Neural progenitor cell (in vitro differentiated cells): ENCODE data around the gene ARID2. TPM values are rescaled to one million over a fixed set of nuclear protein-coding genes. Genes with fewer than 3 reads are reported as not detected.

Experiments
- DNase-seq: peaks from one replicate; pipeline ENCODE4 v3.0.0-alpha.2; 2016; ENCODE audit warnings: low spot score
- H2AFZ ChIP-seq: fragments of 200-600 bp; sonication (generic); replicated peaks from 2 replicates; pipeline ENCODE4 v1.6.1; 2016; ENCODE audit warnings: antibody characterized with exemption
- H3F3A ChIP-seq: fragments of 200-600 bp; sonication (generic); 2 replicates; pipeline ENCODE4 v1.6.1; 2016; ENCODE audit warnings: antibody characterized with exemption, low read depth
- H3K27ac ChIP-seq: fragments of 200-600 bp; sonication (generic); 2 replicates; pipeline ENCODE4 v1.5.1; 2016; ENCODE audit warnings: mild to moderate bottlenecking
- H3K27me3 ChIP-seq: fragments of 200-600 bp; sonication (generic); 2 replicates; pipeline ENCODE4 v1.6.1; 2016; ENCODE audit warnings: mild to moderate bottlenecking, moderate library complexity
- H3K36me3 ChIP-seq: fragments of 200-600 bp; sonication (generic); 2 replicates; pipeline ENCODE4 v1.5.1; 2016
- H3K4me1 ChIP-seq: fragments of 200-600 bp; sonication (generic); 2 replicates; pipeline ENCODE4 v1.6.1; 2016; ENCODE audit warnings: mixed run types
- H3K4me2 ChIP-seq: fragments of 200-600 bp; sonication (generic); 2 replicates; pipeline ENCODE4 v1.6.1; 2016
- H3K4me3 ChIP-seq: fragments of 200-600 bp; sonication (generic); 2 replicates; pipeline ENCODE4 v1.5.1; 2016
- H3K79me2 ChIP-seq: fragments of 200-600 bp; sonication (generic); 2 replicates; pipeline ENCODE4 v1.6.1; 2016; ENCODE audit warnings: low read depth
- H3K9ac ChIP-seq: fragments of 200-600 bp; sonication (generic); 2 replicates; pipeline ENCODE4 v1.6.1; 2016
- H3K9me3 ChIP-seq: fragments of 200-600 bp; sonication (generic); 2 replicates; pipeline ENCODE4 v1.5.1; 2016; ENCODE audit warnings: low read depth
- H4K20me1 ChIP-seq: fragments of 200-600 bp; sonication (generic); 2 replicates; pipeline ENCODE4 v1.6.1; 2016; ENCODE audit warnings: low read depth
- H3K27ac Mint-ChIP-seq: 3 replicates; pipeline ENCODE4 v1.8.0; 2021; ENCODE audit warnings: mixed read lengths
- H3K27me3 Mint-ChIP-seq: 2 replicates; pipeline ENCODE4 v1.8.0; 2022; ENCODE audit warnings: low read depth, mild to moderate bottlenecking, inconsistent platforms, moderate library complexity, mixed read lengths; ENCODE audit not compliant: insufficient read depth
- H3K36me3 Mint-ChIP-seq: 3 replicates; pipeline ENCODE4 v1.8.0; 2021; ENCODE audit warnings: mixed read lengths
- H3K4me1 Mint-ChIP-seq: 3 replicates; pipeline ENCODE4 v1.8.0; 2021; ENCODE audit warnings: mixed read lengths
- H3K4me3 Mint-ChIP-seq: 3 replicates; pipeline ENCODE4 v1.8.0; 2021; ENCODE audit warnings: mild to moderate bottlenecking, moderate library complexity, mixed read lengths
- H3K9me3 Mint-ChIP-seq: 3 replicates; pipeline ENCODE4 v1.8.0; 2020; ENCODE audit warnings: mixed read lengths
- EZH2 ChIP-seq: fragments of 200-600 bp; sonication (generic); IDR thresholded peaks from 2 replicates; pipeline ENCODE4 v1.6.1; 2017; ENCODE audit warnings: antibody characterized with exemption, mild to moderate bottlenecking, moderate library complexity
- EZH2phosphoT487 ChIP-seq: fragments of 200-600 bp; sonication (generic); IDR thresholded peaks from 2 replicates; pipeline ENCODE4 v1.6.1; 2017; ENCODE audit warnings: antibody characterized with exemption
- total RNA-seq: library from RNA; depleted of rRNA; stranded (reverse); fragments of >200 nt; gene quantifications from 2 replicates; pipeline ENCODE4 v1.2.3, GENCODE V29; 2015; ENCODE audit warnings: low replicate concordance
- TF ChIP-seq, protein P1 (sequence below): fragments of 200-600 bp; sonication (generic); IDR thresholded peaks from 2 replicates; pipeline ENCODE4 v1.5.1; 2017; ENCODE audit warnings: antibody characterized with exemption, mild to moderate bottlenecking

ARID2 gene
- total RNA-seq, 1 donor from 2014 or later: 86.4 TPM

DNA sequence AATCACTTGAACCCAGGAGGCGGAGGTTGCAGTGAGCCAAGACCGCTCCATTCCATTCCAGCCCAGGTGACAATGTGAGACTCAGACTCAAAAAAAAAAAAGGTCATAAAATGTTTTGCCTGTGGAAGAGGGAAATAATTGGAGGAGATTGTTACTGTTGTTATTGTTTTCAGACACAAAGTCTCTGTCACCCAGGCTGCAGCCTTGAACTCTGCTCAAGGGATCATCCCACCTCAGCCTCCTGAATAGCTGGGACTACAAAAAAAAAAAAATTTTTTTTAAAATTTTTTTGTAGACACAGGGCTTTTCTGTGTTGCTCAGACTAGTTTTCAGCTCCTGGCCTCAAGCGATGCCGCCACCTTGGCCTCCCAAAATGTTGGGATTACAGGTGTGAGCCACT, 33.9 kb downstream of the ARID2 start:
- no peaks in the 10 kb centered on the region for H3K4me1 Mint-ChIP-seq
- H3K4me3 ChIP-seq: no peak overlapping the region
- no peak overlapping the region for H3K4me2 ChIP-seq
- TF ChIP-seq, protein P1, sequence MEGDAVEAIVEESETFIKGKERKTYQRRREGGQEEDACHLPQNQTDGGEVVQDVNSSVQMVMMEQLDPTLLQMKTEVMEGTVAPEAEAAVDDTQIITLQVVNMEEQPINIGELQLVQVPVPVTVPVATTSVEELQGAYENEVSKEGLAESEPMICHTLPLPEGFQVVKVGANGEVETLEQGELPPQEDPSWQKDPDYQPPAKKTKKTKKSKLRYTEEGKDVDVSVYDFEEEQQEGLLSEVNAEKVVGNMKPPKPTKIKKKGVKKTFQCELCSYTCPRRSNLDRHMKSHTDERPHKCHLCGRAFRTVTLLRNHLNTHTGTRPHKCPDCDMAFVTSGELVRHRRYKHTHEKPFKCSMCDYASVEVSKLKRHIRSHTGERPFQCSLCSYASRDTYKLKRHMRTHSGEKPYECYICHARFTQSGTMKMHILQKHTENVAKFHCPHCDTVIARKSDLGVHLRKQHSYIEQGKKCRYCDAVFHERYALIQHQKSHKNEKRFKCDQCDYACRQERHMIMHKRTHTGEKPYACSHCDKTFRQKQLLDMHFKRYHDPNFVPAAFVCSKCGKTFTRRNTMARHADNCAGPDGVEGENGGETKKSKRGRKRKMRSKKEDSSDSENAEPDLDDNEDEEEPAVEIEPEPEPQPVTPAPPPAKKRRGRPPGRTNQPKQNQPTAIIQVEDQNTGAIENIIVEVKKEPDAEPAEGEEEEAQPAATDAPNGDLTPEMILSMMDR: no peak
- TF ChIP-seq EZH2phosphoT487 (no peak), EZH2 (no peak)
- H3K36me3 Mint-ChIP-seq: peaks cover 30% of the 10 kb centered on the region
- no peak overlapping the region for H2AFZ ChIP-seq
- H3K9ac ChIP-seq: no peak overlapping the region
- H3K27me3 Mint-ChIP-seq: peaks cover 2% of the 10 kb centered on the region
- H3K27ac Mint-ChIP-seq: no peak overlapping the region
- no peak for DNase-seq
- no peaks in the 10 kb centered on the region for H3F3A ChIP-seq
- no peak overlapping the region for H3K27ac ChIP-seq
- peaks cover 100% of the 10 kb centered on the region for H3K79me2 ChIP-seq
- no peaks in the 10 kb centered on the region for H3K27me3 ChIP-seq
- H3K36me3 ChIP-seq: no peaks in the 10 kb centered on the region
- H3K4me1 ChIP-seq: peaks cover 16% of the 10 kb centered on the region
- peaks cover 54% of the 10 kb centered on the region for H4K20me1 ChIP-seq
- peaks cover 20% of the 10 kb centered on the region for H3K9me3 Mint-ChIP-seq
- no peaks in the 10 kb centered on the region for H3K9me3 ChIP-seq
- no peak overlapping the region for H3K4me3 Mint-ChIP-seq

DNA sequence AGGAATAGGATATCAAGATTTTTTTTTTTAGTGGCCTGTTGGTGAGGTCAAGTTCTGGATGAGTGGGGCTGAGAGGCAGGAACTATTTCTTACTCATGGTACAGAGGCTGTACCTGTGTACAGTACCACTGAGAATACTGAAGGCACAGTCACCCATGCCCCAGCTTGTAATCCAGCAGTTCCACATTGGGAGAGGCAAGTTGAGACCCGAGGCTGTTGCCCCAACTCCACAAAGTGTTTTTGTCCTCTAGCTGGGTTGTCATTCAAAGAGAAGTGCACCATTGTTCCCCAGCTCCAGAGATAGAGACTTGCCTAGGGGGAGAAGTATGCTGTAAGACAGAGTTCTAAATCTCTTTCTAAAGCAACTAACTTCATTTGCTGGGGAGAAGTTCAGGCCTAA, 38.7 kb downstream of the ARID2 start:
- no peak overlapping the region for H3K27ac Mint-ChIP-seq
- H3K9me3 Mint-ChIP-seq: peaks cover 30% of the 10 kb centered on the region
- TF ChIP-seq EZH2phosphoT487 (no peak), EZH2 (no peak)
- TF ChIP-seq, protein P1: no peak
- peaks cover 2% of the 10 kb centered on the region for H3K27me3 Mint-ChIP-seq
- Histone ChIP-seq H3K79me2 (peaks cover 100% of the 10 kb centered on the region), H3K27me3 (no peaks in the 10 kb centered on the region), H4K20me1 (peaks cover 24% of the 10 kb centered on the region), H3K9ac (no peak overlapping the region), H3K4me3 (no peak overlapping the region), H3K4me2 (no peak overlapping the region), H3K4me1 (no peaks in the 10 kb centered on the region), H2AFZ (no peak overlapping the region), H3K27ac (no peak overlapping the region), H3K9me3 (no peaks in the 10 kb centered on the region), H3F3A (no peaks in the 10 kb centered on the region), H3K36me3 (peaks cover 5% of the 10 kb centered on the region)
- no peak overlapping the region for H3K4me3 Mint-ChIP-seq
- H3K36me3 Mint-ChIP-seq: peaks cover 39% of the 10 kb centered on the region
- no peak for DNase-seq
- H3K4me1 Mint-ChIP-seq: no peaks in the 10 kb centered on the region

DNA sequence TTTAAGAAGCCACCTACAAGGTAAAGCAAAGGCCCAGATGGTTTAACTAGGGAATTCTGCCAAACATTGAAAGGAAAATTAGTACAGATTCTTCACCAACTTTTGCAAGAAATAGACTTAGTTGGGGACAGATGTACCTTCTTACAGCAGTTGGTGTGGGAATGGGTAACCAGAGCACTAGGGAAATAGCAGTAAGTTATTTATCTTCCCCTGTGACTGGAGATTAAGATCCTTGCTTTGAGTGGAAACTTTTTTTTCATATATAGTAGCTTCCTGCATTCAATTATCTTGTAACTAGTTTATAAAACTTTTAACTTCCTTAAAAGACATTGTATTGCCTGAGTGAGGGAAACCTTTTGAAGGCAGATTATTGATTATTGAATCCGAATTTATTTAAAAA, 44.2 kb downstream of the ARID2 start:
- H3K27me3 Mint-ChIP-seq: no peaks in the 10 kb centered on the region
- Histone ChIP-seq H3F3A (no peaks in the 10 kb centered on the region), H3K36me3 (peaks cover 5% of the 10 kb centered on the region), H3K79me2 (peaks cover 100% of the 10 kb centered on the region), H2AFZ (no peak overlapping the region), H3K4me1 (no peaks in the 10 kb centered on the region), H3K9ac (no peak overlapping the region), H3K9me3 (no peaks in the 10 kb centered on the region), H3K27ac (peak overlapping the region; percentile 17), H3K4me2 (no peak overlapping the region), H3K27me3 (no peaks in the 10 kb centered on the region), H3K4me3 (no peak overlapping the region), H4K20me1 (peaks cover 66% of the 10 kb centered on the region)
- H3K9me3 Mint-ChIP-seq: peaks cover 6% of the 10 kb centered on the region
- DNase-seq: no peak
- H3K27ac Mint-ChIP-seq: no peak overlapping the region
- TF ChIP-seq, protein P1: no peak
- no peak for TF ChIP-seq EZH2phosphoT487
- TF ChIP-seq EZH2: no peak
- H3K36me3 Mint-ChIP-seq: peaks cover 10% of the 10 kb centered on the region
- peaks cover 12% of the 10 kb centered on the region for H3K4me1 Mint-ChIP-seq
- no peak overlapping the region for H3K4me3 Mint-ChIP-seq
